Activated CD8-positive, alpha-beta memory T cell treated with anti-CD3 and anti-CD28 coated beads for 24 hours (primary cell): Measurements from ENCODE around the gene CD84.
"Not testable (repeated sequence)": the region's sequence is repeated elsewhere in the genome, so short reads cannot be mapped to it uniquely, and the experiment has no call there.

Experiments used
- DNase-seq: peaks from one replicate; pipeline ENCODE4 v3.0.0-alpha.2; 2020

CD84 gene

GRCh38 chr1:160539990-160540858 is 39.1 kb downstream of the CD84 start:
- no peak for DNase-seq

DNA sequence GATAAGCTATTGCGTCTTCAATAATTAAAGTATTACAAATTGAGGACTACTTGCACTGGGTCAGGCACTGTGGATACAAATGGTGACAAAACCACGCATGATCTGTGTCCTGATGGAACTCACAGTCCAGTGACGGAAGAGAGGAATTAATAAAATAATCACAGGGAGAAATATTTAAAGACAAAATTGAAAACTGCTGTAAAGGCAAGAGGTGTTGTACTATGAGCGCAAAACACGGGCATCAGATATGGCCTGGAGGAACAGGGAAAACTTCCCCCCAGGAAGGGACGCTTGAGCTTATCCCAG is 39.7 kb downstream of the CD84 start:
- DNase-seq = no peak

DNA sequence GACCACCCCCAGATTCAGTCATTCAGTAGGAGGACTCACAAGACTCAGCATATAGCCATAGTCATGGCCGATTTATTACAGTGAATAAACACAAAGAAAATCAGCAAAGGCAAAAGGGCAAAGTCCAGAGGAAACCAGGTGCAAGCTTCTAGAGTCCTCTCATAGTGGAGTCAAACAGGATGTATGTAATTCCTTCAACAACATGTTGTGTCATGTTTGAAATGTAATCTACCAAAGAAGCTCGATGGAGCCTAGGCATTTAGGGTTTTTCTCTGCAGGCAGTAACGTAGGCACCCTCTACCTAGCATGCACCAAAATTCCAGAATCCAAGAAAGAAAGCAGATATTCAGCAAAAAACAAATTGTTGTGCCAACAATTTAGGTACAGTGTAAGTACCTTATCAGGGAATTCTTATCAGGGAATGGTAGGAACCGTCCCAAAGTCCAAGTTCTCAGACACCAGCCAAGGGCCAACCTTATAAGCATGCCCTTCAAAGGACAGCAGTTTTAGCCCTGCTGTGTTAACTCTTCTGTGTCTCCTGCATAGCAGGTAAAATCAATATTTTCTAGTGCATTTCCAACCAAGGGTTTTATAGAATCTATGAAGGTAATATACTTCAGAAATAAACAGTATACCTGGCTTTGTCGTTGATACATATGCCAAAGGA is 40.2 kb downstream of the CD84 start:
- DNase-seq = no peak

DNA sequence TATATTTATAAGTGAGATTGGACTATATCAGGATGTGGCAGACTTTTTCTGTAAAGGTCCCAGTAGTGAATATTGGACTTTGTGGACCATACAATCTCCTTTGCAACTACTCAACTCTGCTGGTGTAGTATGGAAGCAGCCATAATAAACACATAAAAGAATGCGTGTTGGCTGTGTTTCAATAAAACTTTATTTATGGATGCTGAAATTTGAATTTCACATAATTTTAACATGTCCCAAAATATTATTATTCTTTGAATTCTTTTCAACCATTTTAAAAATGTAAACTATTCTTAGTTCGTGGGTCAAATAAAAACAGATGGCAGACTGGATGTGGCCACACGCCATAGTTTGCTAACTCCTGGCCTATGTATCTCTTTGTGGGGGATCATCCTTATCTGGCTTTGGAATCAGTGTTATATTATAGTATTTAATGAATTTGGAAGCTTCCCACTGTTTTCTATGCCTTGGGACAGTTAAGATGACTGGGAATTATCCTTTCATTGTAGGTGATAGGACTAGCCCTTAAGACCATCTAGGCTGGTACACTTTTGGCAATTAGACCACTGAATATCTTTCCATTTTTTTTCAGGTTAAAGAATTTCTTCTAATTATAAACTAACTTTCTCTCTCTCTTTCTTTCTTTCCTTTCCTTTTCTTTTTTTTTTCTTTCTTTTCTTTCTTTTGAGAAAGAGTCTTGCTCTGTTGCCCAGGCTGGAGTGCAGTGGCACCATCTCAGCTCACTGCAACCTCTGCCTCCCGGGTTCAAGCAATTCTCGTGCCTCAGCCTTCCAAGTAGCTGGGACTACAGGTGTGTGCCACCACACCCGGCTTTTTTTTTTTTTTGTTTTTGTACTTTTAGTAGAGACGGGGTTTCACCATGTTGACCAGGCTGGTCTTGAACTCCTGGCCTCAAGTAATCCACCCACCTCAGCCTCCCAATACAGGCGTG is 41.3 kb downstream of the CD84 start:
- no peak for DNase-seq

DNA sequence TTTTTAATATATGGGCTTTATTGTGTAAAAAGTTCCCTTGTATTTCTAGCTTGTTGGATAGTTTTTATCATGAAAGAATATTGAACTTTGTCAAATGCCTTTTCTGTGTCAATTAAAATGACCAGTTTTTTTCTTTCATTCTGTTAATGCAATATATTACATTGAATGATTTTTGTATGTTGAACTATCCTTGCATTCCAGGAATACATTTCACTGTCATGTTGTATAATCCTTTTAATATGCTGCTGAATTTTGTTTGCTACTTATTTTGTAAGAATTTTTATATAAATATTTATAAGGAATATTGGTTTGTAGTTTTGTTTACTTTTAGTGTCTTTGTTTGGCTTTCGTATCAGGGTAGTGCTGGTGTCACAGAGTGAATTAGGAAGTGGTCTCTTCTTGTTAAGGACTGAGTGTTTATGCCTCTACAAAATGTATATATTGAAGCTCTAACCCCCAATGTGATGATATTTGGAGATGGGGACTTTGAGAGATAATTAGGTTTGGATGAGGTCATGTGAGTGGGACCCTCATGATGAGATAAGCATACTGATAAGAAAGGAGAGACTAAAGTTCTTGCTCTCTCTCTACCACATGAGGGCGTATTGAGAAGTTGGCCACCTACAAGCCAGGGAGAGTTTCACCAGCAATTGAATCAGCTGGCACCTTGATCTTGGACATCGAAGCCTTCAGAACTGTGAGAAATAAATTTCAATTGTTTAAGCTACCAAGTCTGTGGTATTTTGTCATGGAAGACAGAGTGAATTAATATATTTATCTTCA is 44.3 kb downstream of the CD84 start:
- DNase-seq = no peak

GRCh38 chr1:160532557-160532813 is 46.8 kb downstream of the CD84 start:
- DNase-seq = not testable (repeated sequence)

GRCh38 chr1:160531809-160532556 is 47.3 kb downstream of the CD84 start:
- not testable (repeated sequence) for DNase-seq

GRCh38 chr1:160529401-160529952 is 49.8 kb downstream of the CD84 start:
- not testable (repeated sequence) for DNase-seq

DNA sequence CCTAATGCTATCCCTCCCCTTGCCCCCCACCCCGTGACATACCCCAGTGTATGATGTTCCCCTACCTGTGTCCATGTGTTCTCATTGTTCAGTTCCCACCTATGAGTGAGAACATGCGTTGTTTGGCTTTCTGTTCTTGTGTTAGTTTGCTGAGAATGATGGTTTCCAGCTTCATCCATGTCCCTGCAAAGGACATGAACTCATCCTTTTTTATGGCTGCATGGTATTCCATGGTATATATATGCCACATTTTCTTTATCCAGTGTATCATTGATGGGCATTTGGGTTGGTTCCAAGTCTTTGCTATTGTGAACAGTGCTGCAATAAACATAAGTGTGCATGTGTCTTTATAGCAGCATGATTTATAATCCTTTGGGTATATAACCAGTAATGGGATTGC is 55.5 kb downstream of the CD84 start:
- DNase-seq = not testable (repeated sequence)

DNA sequence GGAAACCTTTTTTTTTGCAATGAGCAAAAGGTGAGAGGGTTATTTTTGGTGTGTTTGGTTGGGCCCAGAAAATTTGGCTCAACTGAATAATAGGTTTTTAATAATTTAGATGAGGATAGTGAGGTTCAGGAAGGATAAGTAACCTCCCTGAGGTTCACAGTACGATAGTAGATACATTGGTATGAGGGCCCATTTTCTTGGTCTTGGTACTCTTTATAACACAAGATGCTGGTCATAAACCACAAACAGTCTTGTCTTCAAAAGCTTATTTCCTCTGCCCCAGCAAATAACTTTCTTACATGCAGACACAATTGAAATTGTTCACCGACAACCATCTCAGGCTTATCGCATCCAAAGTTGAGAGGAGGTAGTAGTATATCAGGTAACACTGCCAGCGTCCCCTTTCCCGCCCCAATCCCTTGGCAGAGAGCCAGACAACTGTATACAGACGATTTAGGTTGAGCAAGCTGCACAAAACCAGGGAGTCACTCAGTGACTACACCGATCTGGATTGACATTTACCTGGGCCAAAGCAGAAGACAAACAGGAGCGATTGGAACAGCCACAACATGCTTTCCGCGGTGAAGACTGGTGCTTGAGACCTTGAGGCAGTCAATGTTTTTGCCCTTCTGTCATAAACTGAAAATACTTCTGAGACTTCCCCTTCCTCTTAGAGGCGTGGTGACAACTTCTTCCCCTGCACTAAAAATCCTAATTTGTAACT is 56.5 kb downstream of the CD84 start, which contains the start of gene SLAMF6:
TSS of gene SLAMF6 (minus strand) at position 634 of the 724 bp plus-strand sequence. CDS start at position 571, 63 bp downstream.
- DNase-seq = peak; percentile 83

DNA sequence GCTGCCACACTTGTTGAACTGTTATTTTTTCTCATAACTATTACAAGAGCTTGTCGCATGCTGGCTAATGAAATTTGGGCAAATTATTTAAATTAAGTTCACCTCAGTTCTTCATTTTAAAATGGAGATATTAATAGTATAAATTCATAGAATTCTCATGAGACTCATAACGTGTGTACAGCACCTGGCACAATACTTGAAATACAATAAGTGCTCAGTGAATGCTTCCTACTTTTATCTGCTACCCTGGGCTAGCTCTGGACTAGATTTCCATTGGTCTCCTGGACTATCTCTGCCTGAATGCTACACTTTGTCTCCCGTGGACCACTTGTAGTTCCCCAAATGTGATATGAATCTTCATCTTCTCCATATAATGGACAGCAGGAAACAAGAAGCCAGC is 57.2 kb downstream of the CD84 start:
- no peak for DNase-seq

- DNase-seq = no peak
Measured at GRCh38 chr1:160521554-160521953, 57.7 kb downstream of the CD84 start.

DNA sequence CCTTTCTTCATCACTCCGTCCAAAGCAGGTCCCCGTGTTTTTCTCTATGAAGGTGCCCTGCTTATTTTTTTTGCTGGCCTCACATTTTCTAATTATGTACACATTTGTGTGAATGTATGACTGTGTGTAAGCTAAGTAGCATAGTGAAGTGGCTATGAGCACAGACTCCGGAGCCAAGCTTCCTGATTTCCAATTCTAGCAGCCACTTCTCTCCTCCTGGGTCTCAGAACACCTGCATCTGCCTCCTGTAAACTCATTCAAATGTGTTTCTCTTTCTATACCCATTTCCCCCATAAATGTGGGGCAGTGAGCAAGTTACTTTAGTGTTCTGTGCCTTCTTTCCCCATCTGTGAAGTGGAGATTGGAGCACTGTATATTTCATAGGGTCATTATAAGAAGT is 58.3 kb downstream of the CD84 start:
- no peak for DNase-seq

DNA sequence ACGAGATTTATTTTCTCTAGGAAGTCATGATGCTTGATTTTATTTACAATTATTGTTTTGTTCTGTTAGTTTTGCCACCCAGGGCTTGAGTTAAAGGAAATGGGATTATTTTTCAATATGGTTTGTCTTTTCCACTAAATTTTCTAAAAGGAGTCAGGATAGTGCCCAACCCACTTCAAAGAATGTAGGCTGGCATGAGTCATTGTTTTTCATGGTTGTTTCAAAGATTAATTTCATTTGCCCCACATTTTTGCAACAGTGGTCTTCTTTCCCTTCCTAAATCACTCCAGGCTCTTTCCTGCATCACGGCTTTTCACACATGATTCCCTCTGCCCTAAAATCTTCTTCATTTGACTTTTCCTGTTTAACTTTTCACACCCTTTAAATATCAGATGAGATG is 58.7 kb downstream of the CD84 start:
- DNase-seq = no peak

DNA sequence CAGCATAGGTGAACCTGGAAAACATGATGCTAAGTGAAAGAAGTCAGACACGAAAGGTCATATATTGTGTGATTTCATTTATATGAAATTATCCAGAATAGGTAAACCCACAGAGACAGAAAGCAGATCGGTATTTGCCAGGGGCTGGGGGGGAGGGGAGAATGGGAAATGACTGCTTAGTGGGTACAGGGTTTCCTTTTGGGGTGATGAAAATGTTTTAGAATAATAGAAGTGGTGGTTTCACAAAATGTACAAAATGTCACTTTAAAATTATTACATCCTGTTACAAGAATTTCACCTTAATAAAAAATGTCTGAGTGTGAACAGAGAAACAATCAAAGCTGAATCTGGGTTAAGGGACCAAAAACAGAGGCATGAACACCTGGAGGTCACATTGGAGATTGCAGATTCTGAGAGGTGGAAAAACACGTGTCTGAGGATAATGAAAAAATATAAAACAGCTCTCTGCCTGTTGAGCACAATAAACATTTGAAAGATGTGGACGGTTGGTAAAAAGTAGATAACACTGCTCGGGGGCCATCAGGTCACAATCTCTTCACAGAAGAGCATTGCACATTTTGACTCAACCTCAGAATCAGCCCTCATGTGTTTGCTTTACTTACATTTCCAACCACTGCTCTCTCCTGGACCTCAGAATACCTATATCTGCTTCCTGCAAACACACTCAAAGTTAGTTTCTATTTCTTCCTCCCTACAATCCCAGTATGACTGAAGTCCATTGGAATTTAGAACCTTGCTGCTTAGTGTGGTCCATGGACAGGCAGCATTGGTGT is 59.5 kb downstream of the CD84 start:
- no peak for DNase-seq

GRCh38 chr1:160517519-160517918 is 61.8 kb downstream of the CD84 start:
- not testable (repeated sequence) for DNase-seq

- DNase-seq = not testable (repeated sequence)
Measured at GRCh38 chr1:160515908-160516307, 63.4 kb downstream of the CD84 start.

- DNase-seq = no peak
Measured at GRCh38 chr1:160504651-160505050, 74.6 kb downstream of the CD84 start.

GRCh38 chr1:160503087-160503486 is 76.2 kb downstream of the CD84 start:
- DNase-seq = no peak
